Measurements from ENCODE around the gene PEX5L.

DNA sequence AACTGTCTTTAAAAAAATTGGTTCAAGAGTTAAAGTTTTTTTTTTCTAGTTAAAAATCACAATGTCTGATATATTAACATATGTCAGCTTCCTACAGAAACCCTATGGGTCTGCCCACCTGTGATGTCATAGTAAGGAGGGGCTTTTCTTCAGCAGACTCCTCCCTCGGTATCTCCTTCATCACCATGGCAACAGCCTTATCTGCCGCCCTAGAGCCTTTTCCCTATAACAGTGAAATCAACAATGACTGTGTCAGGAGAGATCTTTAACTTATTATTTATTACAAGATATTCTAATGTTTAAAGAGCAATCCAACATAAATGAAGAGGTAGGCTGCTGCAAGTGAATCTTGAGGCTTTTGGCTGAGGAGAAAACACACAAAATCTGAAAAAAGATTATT lies 138.7 kb downstream of the PEX5L start:
- TF ChIP-seq SP1 (CRISPR knock-in tag; conservative IDR thresholded peaks at IDR 0.05): no peak
- TF ChIP-seq, protein P1, sequence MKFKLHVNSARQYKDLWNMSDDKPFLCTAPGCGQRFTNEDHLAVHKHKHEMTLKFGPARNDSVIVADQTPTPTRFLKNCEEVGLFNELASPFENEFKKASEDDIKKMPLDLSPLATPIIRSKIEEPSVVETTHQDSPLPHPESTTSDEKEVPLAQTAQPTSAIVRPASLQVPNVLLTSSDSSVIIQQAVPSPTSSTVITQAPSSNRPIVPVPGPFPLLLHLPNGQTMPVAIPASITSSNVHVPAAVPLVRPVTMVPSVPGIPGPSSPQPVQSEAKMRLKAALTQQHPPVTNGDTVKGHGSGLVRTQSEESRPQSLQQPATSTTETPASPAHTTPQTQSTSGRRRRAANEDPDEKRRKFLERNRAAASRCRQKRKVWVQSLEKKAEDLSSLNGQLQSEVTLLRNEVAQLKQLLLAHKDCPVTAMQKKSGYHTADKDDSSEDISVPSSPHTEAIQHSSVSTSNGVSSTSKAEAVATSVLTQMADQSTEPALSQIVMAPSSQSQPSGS (CRISPR knock-in tag; IDR thresholded peaks at IDR 0.05; ENCODE audit: borderline replicate concordance, low read depth): no peak

Data from WTC11 (cell line).